Natural killer cell treated with Interleukin-12 subunit alpha and Interleukin-12 subunit beta and Interleukin-15 and Interleukin-18, amount 100 ng/mL, for 72 hours (primary cell): ENCODE results near the gene EPHA3. TPM values are rescaled to one million over a fixed set of nuclear protein-coding genes. Genes with fewer than 3 reads are reported as not detected.

Source experiments
- ATAC-seq, 2 donors: fragments of 150-1000 bp; cut with Tn5 transposase in 1 of 2; sonication (Bioruptor Pico), chemical (Tn5 transposase) in 1 of 2; 2 replicates each; pipeline ENCODE4 v1.10.0; 2021
- DNase-seq: peaks from one replicate; pipeline ENCODE4 v3.0.0; 2022; ENCODE audit warnings: low spot score
- H3K27ac Mint-ChIP-seq, 2 donors: 1 replicate in 1 of 2; 2 replicates in 1 of 2; pipeline ENCODE4 v1.8.0; 2022; ENCODE audit warnings: mixed read lengths in 2 of 2, mild to moderate bottlenecking in 1 of 2, moderate library complexity in 1 of 2
- H3K27me3 Mint-ChIP-seq, 2 donors: 1 replicate in 1 of 2; 2 replicates in 1 of 2; pipeline ENCODE4 v1.8.0; 2022; ENCODE audit warnings: mixed read lengths in 2 of 2
- H3K36me3 Mint-ChIP-seq: one replicate; pipeline ENCODE4 v1.8.0; 2022; ENCODE audit warnings: mixed read lengths
- H3K4me1 Mint-ChIP-seq, 2 donors: 1 replicate in 1 of 2; 2 replicates in 1 of 2; pipeline ENCODE4 v1.8.0; 2022; ENCODE audit warnings: low read depth in 2 of 2, mixed read lengths in 2 of 2, mild to moderate bottlenecking in 1 of 2
- H3K4me3 Mint-ChIP-seq: one replicate; pipeline ENCODE4 v1.8.0; 2022; ENCODE audit warnings: mixed read lengths
- H3K9me3 Mint-ChIP-seq: 2 replicates; pipeline ENCODE4 v1.8.0; 2022; ENCODE audit warnings: mixed read lengths
- total RNA-seq, 2 donors: library from RNA; stranded (reverse); gene quantifications; one replicate each; pipeline ENCODE4 v1.2.3, GENCODE V29; 2022

The EPHA3 gene
- total RNA-seq, 2 donors from 2014 or later, result not detected

DNA sequence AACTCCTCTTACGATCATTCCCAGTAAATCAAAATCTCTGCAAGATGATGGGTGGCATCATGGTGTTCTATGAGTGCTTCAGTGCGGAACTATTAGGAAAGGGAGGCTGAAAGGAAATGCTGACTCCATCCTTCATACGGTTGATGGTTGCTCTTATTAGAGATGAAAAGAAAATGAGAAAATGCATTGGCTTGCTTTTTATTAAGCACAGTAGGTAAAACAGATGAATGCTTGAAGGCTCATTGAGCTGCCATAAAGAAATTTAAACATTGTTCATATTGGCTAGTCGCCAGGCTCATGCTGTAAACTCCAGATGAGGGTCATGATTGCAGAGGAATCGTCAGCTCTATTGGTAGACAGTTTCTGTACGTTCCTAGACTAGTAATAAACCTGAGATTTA is 115.8 kb downstream of the EPHA3 start:
- Mint-ChIP-seq H3K4me1 (no peaks in the 10 kb centered on the region), H3K9me3 (peaks cover 3% of the 10 kb centered on the region), H3K27me3 (no peaks in the 10 kb centered on the region), H3K36me3 (no peaks in the 10 kb centered on the region), H3K4me3 (no peak overlapping the region), H3K27ac (no peak overlapping the region)
- DNase-seq, result no peak
- ATAC-seq, result no peak

DNA sequence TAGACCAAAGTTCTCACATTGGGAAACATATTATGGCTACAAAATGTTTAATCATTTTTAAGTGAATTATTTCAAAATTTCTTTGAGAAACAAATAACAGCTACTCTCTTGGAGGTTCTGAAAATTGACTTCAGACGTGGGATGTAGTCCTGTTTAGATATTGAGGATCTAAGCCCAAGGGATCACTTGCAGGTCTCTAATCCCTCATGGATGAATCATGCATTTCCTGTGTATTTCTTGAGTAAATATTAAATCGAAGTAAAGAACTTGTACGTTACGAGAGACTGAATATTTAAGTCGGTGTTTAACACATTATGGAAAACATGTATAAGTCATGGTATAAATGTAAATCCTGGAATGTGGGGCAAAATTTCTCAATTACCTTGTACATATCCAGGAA is 119.8 kb downstream of the EPHA3 start:
- peaks cover 9% of the 10 kb centered on the region for H3K9me3 Mint-ChIP-seq
- no peak for ATAC-seq
- no peaks in the 10 kb centered on the region for H3K36me3 Mint-ChIP-seq
- H3K4me3 Mint-ChIP-seq, result no peak overlapping the region
- H3K4me1 Mint-ChIP-seq, result no peaks in the 10 kb centered on the region
- no peak overlapping the region for H3K27ac Mint-ChIP-seq
- H3K27me3 Mint-ChIP-seq, result no peaks in the 10 kb centered on the region
- DNase-seq, result no peak

DNA sequence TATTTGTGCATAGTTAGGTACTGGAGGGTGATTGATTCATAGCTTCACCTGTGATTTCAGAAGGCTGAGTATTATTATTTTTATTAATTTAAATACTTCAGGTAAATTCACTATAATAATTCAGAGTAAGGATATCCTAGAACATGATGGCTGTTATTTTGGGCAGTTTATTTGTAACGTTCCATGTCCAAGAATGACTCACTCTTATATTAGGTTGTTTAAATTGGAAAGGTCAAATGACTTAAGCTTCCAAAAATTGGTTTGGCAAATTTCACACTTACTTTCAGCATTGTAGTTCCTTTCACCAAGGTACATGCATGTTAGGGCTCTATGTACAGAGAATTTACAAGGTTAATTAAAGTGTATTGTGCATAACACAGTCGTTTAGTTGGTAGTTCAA is 120.2 kb downstream of the EPHA3 start:
- no peak for ATAC-seq
- Mint-ChIP-seq H3K4me1 (no peaks in the 10 kb centered on the region), H3K4me3 (no peak overlapping the region), H3K9me3 (peaks cover 12% of the 10 kb centered on the region), H3K27me3 (no peaks in the 10 kb centered on the region), H3K27ac (no peak overlapping the region), H3K36me3 (no peaks in the 10 kb centered on the region)
- no peak for DNase-seq

DNA sequence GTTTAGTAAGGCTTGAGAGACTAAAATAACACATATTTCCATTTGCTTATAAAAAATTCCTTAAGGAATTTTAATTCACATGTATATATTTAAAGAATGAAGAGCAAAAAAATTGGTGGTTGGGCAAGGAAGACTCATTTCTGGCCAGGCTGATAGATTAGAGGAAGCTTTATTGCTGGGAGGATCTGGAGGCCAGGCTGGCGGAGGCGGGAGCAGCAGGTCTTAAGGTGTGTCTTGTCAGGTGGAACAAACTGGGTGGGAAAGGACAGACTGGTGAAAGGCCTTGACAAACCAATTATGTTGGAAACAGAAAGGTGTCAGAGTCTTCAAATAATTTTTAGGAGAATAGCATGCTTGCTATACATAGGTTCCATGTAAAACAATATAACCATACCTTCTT is 124.7 kb downstream of the EPHA3 start:
- H3K27me3 Mint-ChIP-seq, result no peaks in the 10 kb centered on the region
- ATAC-seq, result no peak
- no peaks in the 10 kb centered on the region for H3K4me1 Mint-ChIP-seq
- no peak for DNase-seq
- H3K36me3 Mint-ChIP-seq, result no peaks in the 10 kb centered on the region
- H3K9me3 Mint-ChIP-seq, result peaks cover 12% of the 10 kb centered on the region
- no peak overlapping the region for H3K4me3 Mint-ChIP-seq
- no peak overlapping the region for H3K27ac Mint-ChIP-seq

DNA sequence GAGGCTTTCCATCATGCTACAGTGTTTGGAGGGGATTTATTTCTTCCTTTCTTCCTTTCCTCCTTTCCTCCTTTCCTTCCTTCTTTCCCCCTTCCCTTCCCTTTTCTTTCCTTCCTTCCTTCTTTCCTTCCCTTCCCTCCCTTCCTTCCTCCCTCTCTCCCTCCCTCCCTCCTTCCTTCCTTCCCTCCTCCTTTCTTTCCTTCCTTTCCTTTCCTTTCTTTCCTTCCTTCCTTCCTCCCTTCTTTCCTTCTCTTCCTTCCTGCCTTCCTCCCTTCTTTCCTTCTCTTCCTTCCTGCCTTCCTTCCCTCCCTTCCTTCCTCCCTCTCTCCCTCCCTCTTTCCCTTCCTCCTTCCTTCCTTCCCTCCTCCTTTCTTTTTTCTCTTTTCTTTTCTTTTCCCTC is 127.2 kb downstream of the EPHA3 start:
- peaks cover 12% of the 10 kb centered on the region for H3K9me3 Mint-ChIP-seq
- no peak overlapping the region for H3K27ac Mint-ChIP-seq
- no peak for DNase-seq
- no peaks in the 10 kb centered on the region for H3K27me3 Mint-ChIP-seq
- no peak overlapping the region for H3K4me3 Mint-ChIP-seq
- no peaks in the 10 kb centered on the region for H3K36me3 Mint-ChIP-seq
- no peak for ATAC-seq
- H3K4me1 Mint-ChIP-seq, result no peaks in the 10 kb centered on the region

DNA sequence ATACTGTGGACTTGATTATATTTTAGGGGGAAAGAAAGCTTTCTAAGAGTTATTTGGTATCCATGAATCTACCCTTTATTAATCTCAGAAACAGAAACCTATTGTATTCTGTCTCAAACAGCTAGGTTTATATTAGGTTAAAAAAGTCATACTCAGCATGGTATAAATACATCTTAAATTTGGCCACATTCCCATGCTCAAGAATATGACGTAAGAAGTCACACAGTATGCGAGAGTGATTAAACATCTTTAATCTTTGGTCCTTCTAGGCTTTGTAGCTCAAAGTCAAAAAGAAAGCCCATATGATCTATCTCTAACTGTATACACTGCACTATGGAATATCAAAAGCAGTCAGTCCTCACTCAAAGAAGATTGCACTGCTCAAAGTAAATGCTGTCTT is 131.4 kb downstream of the EPHA3 start:
- ATAC-seq, result no peak
- H3K36me3 Mint-ChIP-seq, result no peaks in the 10 kb centered on the region
- H3K27me3 Mint-ChIP-seq, result no peaks in the 10 kb centered on the region
- H3K4me1 Mint-ChIP-seq, result no peaks in the 10 kb centered on the region
- no peak overlapping the region for H3K4me3 Mint-ChIP-seq
- no peak for DNase-seq
- H3K9me3 Mint-ChIP-seq, result peaks cover under 1% of the 10 kb centered on the region
- H3K27ac Mint-ChIP-seq, result no peak overlapping the region

DNA sequence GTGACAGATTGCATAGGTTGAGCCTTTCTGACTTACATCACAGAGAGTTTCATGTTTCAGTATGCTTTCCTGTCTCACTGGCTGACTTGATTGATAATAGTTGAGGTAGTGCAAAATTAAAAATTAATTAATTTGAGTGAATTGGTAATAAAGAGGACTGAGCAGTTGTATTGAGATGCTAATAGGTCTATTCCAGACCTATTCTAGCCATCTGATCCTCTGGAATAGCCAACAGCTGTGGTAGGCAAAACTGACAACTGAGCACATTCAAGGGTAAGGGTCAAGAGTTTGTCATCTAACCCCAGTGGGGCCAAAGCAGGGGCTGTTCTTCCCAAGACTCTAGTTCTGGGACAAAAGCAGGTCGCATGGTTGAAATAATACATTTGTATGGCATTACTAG is 132.4 kb downstream of the EPHA3 start:
- H3K27me3 Mint-ChIP-seq, result no peaks in the 10 kb centered on the region
- no peaks in the 10 kb centered on the region for H3K36me3 Mint-ChIP-seq
- no peak overlapping the region for H3K27ac Mint-ChIP-seq
- ATAC-seq (no peak), DNase-seq (no peak)
- H3K4me1 Mint-ChIP-seq, result no peaks in the 10 kb centered on the region
- no peaks in the 10 kb centered on the region for H3K9me3 Mint-ChIP-seq
- no peak overlapping the region for H3K4me3 Mint-ChIP-seq

DNA sequence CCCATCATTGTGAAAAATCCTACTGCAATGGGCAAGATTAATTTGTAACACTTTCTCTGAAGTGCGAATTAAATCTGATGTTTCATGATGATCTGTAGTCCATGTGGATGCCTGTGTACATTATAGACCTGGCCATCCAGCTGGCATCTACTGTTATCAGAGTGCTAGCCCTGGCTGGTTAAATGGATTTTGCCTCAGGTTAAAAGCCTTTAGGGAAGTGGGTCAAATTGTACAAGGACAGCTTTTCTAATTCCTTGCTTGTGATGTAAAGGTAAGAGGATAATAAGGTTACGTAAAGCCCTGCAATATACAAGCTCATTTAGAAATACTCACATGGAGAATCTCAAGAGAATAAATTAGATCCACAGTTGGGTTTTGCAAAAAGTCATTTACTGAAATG is 138.2 kb downstream of the EPHA3 start:
- DNase-seq, result no peak
- Mint-ChIP-seq H3K4me3 (no peak overlapping the region), H3K36me3 (no peaks in the 10 kb centered on the region), H3K9me3 (peaks cover 3% of the 10 kb centered on the region), H3K27me3 (no peaks in the 10 kb centered on the region), H3K27ac (no peak overlapping the region), H3K4me1 (no peaks in the 10 kb centered on the region)
- ATAC-seq, result no peak

DNA sequence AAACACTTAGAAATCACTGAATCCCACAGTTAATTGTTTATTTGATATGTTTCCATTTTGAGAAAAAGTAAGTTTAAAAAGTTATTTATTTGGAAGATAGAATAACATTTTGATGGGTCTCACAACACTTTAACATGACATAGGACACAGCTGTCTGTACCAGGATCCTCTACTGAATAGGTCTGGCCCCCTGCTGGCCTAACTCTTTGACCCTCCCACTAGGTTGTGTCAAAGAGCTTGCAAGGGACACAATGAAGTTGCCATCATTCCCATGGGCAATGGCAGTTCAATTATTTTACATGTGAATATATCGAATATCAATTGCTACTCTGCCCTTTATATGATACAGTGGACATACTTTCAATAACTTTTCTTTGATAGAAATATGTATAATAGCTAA is 138.9 kb downstream of the EPHA3 start:
- H3K4me1 Mint-ChIP-seq, result no peaks in the 10 kb centered on the region
- H3K4me3 Mint-ChIP-seq, result no peak overlapping the region
- ATAC-seq (no peak), DNase-seq (no peak)
- H3K9me3 Mint-ChIP-seq, result peaks cover 3% of the 10 kb centered on the region
- no peaks in the 10 kb centered on the region for H3K36me3 Mint-ChIP-seq
- no peaks in the 10 kb centered on the region for H3K27me3 Mint-ChIP-seq
- H3K27ac Mint-ChIP-seq, result no peak overlapping the region

DNA sequence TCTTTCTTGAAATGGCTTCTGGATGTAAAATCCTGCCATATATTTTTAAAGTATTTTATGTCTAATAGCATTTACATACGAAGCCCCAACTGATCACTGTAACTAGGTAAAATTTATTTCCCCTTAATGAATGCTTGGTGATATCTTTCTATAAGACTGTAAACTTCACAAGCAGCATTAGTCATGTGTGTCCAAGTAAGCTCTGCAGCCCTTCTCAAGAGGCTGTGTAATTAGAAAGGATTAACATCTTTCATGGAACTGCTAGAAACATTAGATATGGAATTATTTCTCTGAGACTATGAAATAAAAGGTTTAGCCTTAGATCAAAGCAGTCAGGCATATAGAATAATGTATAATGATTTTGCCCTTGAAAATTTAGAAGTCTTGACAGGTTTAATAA is 143.3 kb downstream of the EPHA3 start:
- H3K36me3 Mint-ChIP-seq, result no peaks in the 10 kb centered on the region
- H3K27ac Mint-ChIP-seq, result no peak overlapping the region

DNA sequence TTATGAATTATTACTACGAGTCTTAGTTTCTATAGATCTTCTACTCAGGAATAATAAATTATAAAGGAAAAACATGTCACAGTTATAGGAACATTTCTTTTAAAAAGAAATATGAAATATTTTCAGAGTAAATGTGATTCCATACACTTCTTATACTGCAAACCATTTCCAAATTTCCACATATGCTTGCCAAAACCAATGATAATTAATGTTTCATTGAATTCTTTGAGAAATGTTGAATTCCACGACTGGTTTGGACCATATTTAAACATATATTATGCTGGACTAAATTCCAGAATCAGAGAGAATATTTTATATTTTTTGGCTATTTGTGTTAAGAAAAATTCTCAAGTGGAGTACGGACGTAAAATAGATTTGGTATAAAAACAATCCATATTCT is 144.6 kb downstream of the EPHA3 start:
- no peak overlapping the region for H3K4me3 Mint-ChIP-seq
- H3K9me3 Mint-ChIP-seq, result peaks cover 6% of the 10 kb centered on the region

More for the DNA sequence above, 143.3 kb downstream of the EPHA3 start:
- Mint-ChIP-seq H3K27me3 (no peaks in the 10 kb centered on the region), H3K4me3 (no peak overlapping the region), H3K4me1 (no peaks in the 10 kb centered on the region), H3K9me3 (peaks cover 7% of the 10 kb centered on the region)
- DNase-seq (no peak), ATAC-seq (no peak)

DNA sequence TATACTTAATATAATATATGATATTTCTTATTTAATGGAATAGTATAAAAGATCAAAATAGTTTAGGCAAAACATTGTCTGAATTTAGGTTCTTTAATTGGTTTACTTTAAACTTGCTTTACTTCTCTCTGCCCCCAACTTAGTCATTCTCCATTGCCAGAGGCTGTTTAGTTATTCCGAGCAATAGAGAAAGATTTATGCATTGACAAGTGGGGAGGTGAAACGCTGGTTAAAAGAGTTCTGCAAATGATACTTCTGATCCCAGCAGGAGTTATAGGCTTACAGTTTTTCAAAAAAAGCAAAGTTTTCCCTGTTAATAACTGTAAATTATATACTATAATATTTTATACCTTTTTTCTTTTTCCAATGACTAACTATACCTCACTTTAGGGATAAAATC is 145.4 kb downstream of the EPHA3 start:
- Mint-ChIP-seq H3K27ac (no peak overlapping the region), H3K4me3 (no peak overlapping the region), H3K4me1 (no peaks in the 10 kb centered on the region), H3K27me3 (no peaks in the 10 kb centered on the region), H3K9me3 (peaks cover 10% of the 10 kb centered on the region), H3K36me3 (no peaks in the 10 kb centered on the region)
- DNase-seq (no peak), ATAC-seq (no peak)

More for the DNA sequence above, 144.6 kb downstream of the EPHA3 start:
- no peaks in the 10 kb centered on the region for H3K36me3 Mint-ChIP-seq
- no peaks in the 10 kb centered on the region for H3K27me3 Mint-ChIP-seq
- no peak overlapping the region for H3K27ac Mint-ChIP-seq
- ATAC-seq (no peak), DNase-seq (no peak)
- H3K4me1 Mint-ChIP-seq, result no peaks in the 10 kb centered on the region

DNA sequence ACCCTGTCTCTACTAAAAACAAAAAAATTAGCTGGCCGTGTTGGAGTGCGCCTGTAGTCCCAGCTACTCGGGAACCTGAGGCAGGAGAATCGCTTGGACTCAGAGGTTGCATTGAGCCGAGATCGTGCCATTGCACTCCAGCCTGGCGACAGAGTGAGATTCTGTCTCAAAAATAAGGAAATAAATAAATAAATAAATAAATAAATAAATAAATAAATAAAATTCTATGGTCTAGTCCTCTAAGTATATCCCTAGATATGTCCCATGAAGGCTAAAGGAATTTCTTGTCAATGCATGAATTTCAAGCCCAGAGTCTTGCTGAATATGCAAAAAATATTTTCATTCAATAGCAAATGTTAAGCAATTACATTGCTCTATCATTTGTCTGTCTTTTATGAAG is 149.0 kb downstream of the EPHA3 start:
- ATAC-seq, result no peak
- H3K4me1 Mint-ChIP-seq, result no peaks in the 10 kb centered on the region
- H3K27ac Mint-ChIP-seq, result no peak overlapping the region
- H3K27me3 Mint-ChIP-seq, result no peaks in the 10 kb centered on the region
- H3K9me3 Mint-ChIP-seq, result peaks cover 22% of the 10 kb centered on the region
- DNase-seq, result no peak
- H3K4me3 Mint-ChIP-seq, result no peak overlapping the region
- H3K36me3 Mint-ChIP-seq, result no peaks in the 10 kb centered on the region

DNA sequence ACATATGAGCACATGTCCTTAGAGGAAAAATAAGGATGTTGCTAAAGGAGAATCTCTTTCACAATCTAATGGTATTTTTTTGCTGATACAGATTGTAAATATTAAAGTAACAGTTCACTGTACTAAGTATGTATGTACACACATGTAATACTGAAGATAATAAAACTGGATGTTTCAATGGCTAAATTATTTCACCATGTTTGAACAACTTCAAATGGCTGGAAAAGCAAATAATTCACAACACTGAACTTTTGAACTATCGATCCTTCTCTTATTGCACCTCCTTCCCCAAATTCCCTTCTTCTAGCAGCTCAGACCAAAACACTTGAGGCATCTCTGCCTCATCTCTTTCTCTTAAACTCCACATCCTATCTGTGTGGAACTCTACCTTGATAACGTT is 149.5 kb downstream of the EPHA3 start:
- Mint-ChIP-seq H3K9me3 (peaks cover 22% of the 10 kb centered on the region), H3K27me3 (no peaks in the 10 kb centered on the region), H3K27ac (no peak overlapping the region), H3K4me1 (no peaks in the 10 kb centered on the region), H3K36me3 (no peaks in the 10 kb centered on the region), H3K4me3 (no peak overlapping the region)
- DNase-seq (no peak), ATAC-seq (no peak)

DNA sequence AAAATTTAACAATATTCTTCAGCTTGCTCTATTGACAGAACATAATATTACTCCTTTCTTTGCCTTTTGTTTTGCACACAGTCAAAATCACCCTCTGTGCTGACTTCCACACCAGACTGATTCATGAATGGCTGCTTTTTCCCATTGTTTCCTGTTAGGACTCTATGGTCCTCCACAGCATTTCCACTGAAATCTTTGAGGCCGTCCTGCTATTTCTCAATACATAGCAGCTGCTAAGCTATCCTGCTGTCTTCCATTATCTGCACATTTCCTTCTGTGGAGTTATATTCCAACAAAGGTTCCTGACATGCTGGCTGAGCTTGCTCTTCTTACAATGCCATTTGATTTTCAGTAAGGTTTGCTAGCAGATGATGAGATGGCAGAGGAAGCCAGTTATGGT is 153.3 kb downstream of the EPHA3 start:
- Mint-ChIP-seq H3K9me3 (peaks cover 27% of the 10 kb centered on the region), H3K4me3 (no peak overlapping the region), H3K4me1 (no peaks in the 10 kb centered on the region), H3K36me3 (peaks cover 4% of the 10 kb centered on the region), H3K27me3 (no peaks in the 10 kb centered on the region), H3K27ac (no peak overlapping the region)
- ATAC-seq (no peak), DNase-seq (no peak)
